Measurements from ENCODE around the gene GSTM2. TPM values are rescaled to one million over a fixed set of nuclear protein-coding genes. Genes with fewer than 3 reads are reported as not detected.
A peak's percentile ranks its signal among the peaks of the same experiment; 100 is the strongest.

The GSTM2 gene
- total RNA-seq, 1 donor from 2014 or later = 69.9 TPM

DNA sequence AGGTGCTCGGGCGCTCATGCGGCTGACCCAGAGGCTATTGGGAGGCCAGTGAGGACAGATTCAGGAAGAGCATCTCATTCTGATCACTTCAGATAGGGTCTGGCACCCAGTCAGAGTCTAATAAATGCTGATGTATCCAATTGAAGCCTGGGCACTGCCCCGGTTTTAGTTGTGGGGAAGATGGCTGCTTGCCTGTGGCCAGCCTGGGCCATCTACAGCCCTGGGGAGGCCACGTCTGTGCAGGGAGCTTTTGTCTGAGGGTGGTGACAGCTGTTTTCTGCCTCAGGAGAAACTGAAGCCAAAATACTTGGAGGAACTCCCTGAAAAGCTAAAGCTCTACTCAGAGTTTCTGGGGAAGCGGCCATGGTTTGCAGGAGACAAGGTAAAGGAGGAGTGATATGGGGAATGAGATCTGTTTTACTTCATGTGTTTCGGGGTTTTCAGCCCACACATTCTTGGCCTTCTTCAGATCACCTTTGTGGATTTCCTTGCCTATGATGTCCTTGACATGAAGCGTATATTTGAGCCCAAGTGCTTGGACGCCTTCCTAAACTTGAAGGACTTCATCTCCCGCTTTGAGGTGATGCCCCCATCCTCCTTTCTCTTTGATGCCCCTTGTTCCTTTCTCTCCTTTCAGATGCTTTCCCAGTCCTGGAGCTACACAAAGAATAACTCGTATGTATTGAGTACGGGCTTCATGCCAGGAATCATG lies 47.0 kb downstream of the GSTM2 start:
- DNase-seq (ENCODE audit: low spot score) = no peak

DNA sequence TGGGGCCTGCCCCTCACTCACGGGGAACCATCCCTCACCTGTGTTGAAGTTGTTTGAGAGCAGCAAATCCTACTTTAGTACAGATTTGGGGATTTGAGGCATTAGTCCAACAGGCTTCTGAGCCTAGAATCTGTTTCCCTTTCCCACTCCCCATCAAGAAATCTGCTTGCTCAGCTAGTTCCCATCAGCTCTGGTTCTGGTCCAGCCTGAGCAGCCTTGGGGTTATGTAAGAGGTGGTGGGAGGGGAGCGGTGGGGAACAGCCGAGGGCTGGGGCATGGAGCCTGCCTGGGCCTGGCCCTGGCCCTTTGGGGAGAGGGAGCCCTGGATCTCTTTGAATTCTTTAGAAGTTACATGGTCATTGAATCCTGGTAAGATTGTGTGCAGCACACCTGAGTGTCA lies 48.3 kb downstream of the GSTM2 start:
- DNase-seq (ENCODE audit: low spot score) = no peak

DNA sequence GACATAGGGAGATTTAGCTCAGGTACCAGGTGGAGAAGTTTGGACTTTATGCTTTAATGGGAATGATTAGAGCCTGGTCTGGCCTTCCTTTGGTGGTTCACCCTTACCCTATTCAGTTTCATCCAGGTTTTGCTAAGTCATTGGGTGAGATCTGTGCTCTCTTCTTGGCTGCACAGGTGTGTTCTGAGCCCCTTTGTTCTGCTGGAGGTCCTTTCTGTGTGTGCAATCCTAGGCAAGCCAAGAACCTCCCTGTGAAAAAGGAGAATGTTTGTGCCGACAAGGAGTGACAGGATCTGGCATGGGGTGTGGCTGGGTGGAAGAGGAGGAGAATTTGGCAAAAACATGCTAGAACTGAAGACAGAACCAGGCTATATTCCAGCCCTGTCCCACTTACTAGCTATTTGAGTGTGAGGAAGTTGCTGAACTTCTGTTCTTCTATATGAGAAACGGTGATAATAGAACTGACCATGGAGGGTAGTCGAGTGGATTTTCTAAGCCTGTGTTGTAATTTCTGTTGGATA lies 48.8 kb downstream of the GSTM2 start:
- no peak for DNase-seq (ENCODE audit: low spot score)

DNA sequence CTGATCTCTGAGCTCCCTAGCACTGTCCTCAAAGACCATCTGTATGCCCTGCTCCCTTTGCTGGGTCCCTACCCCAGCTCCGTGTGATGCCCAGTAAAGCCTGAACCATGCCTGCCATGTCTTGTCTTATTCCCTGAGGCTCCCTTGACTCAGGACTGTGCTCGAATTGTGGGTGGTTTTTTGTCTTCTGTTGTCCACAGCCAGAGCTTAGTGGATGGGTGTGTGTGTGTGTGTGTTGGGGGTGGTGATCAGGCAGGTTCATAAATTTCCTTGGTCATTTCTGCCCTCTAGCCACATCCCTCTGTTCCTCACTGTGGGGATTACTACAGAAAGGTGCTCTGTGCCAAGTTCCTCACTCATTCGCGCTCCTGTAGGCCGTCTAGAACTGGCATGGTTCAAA lies 49.9 kb downstream of the GSTM2 start:
- DNase-seq (ENCODE audit: low spot score) = no peak

DNA sequence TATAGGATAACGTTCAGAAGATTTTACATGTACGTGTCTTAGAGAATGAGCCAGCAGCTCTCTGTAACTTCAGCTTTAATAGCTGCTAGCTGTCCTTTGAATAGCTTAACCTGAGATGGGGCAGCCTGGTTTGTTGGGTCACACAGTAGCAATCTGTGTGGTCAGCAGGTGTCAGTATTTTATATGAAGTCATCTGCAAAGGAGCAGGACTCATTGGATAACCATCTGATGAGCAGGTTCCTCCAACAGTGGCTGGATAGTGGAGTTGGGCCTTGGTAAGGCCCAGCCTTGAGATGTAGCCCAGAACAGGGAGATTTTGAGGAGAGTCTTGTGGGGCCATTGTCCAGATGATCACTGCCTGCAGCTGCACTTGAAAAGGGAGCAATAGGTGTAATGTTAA lies 50.6 kb downstream of the GSTM2 start:
- DNase-seq (ENCODE audit: low spot score) = peak; percentile 38

DNA sequence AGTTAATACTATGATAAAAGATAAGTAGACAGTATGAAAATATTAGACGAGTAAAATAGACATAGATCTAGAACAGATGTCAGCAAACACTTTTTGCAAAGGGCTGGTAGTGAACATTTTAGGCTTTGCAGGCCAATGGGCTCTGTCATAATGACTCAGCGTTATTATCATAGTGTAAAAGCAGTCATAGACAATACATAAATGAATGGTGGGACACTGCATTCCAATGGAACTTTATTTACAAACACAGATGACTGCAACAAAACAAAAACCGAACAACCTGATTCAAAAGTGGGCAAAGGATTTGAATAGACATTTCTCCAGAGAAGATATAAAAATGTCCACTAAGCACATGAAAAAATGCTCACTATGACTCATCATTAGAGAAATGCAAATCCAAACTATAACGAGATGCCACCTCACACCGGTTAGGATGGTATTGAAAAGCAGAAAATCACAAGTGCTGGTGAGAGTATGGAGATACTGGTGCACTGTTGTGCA lies 51.5 kb downstream of the GSTM2 start:
- DNase-seq (ENCODE audit: low spot score) = no peak

DNA sequence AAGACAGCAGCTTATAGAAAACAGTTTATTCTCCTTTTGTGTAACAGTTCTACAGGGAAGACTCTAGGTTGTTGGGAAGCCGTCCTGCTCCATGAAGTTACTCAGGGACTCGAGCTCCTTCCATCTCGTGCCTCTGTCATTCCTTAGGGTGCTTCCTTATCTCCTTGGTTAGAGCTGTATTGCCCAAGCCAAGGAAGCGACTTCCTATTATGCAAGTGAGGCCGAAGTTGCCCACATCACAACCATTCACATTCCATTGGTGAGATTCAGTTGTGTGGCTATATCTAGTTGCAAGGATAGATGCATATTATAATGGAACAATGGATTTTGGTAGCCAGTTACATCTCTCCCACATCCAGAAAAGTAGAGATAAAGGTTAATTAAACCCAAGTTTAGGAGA lies 53.2 kb downstream of the GSTM2 start:
- no peak for DNase-seq (ENCODE audit: low spot score)

DNA sequence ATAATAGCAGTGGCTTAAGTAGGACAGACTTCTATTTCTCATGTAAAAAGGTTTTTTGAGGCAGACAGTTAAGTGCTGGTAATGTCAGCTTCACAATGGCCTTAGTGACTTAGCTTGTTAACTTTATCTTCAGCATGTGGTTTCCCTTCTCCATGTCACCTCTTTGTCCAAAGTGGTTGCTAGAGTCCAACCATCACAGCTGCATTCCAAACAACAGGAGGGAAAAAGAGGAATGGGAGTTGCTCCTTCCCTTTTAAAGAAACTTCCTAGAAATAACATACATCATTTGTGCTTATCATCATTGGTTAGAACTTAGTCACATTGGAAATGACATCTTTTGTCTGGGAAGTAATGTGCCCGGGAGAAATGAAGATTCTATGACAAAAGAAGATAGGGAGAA lies 54.1 kb downstream of the GSTM2 start:
- no peak for DNase-seq (ENCODE audit: low spot score)

DNA sequence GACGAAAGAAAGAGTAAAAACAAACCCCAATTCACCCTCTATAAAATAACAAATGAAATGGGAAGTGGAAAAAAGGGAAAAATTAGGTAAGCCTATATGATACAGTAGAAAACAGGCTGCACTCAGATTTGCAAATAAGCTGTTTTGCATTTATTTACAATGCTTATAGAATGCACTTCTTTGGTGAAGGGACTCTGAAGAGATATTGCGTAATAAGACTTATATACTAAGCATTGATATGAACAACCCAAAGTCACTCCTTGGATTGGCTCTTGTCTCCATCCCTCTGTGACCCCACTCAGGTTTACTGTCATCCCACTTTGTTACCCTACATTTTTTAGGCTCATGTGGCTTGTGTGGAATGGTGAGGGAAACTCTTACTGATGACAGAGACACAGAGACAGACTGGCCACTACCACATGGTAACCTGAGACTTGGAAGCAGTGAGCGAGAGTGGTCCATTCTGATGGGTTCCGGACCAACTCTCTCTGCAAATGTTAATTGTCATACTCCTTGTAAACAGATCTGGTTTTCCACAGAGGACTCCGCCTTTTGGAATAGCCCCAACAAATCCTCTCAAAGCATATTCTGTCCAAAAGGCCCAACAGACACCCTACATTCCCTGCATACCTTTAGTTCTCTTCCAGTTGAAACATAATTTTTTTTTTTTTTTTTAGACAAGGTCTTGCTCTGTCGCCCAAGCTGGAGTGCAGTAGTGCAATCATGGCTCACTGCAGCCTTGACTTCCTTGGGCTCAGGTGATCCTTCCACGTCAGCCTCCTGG lies 55.2 kb downstream of the GSTM2 start:
- peak; percentile 21 for DNase-seq (ENCODE audit: low spot score)

Other genes with a start within 250 kb of the GSTM2 start
- 58.5 TPM for gene PSMA5, start 241.6 kb upstream of the GSTM2 start, total RNA-seq
- gene SYPL2, start 201.5 kb upstream of the GSTM2 start, total RNA-seq = 3.1 TPM
- gene ATXN7L2, start 184.2 kb upstream of the GSTM2 start, total RNA-seq = 5.4 TPM
- 18.5 TPM for gene CYB561D1, start 174.0 kb upstream of the GSTM2 start, total RNA-seq
- gene AMIGO1, start 158.3 kb upstream of the GSTM2 start, total RNA-seq = 15.6 TPM
- gene GPR61, start 128.2 kb upstream of the GSTM2 start, total RNA-seq = 0.29 TPM
- gene GNAI3, start 119.4 kb upstream of the GSTM2 start, total RNA-seq = 6.7 TPM
- gene GNAT2, start 48.4 kb upstream of the GSTM2 start, total RNA-seq = not detected
- 171 TPM for gene AMPD2, start 48.2 kb upstream of the GSTM2 start, total RNA-seq
- gene GSTM4, start 12.0 kb upstream of the GSTM2 start, total RNA-seq = 44.1 TPM
- 0.40 TPM for gene GSTM1, start 19.8 kb downstream of the GSTM2 start, total RNA-seq
- 32.8 TPM for gene GSTM5, start 44.2 kb downstream of the GSTM2 start, total RNA-seq
- 40.6 TPM for gene GSTM3, start 73.0 kb downstream of the GSTM2 start, total RNA-seq
- 459 TPM for gene EPS8L3, start 95.9 kb downstream of the GSTM2 start, total RNA-seq
- gene CSF1, start 242.8 kb downstream of the GSTM2 start, total RNA-seq = 184 TPM

All from mucosa of gallbladder (tissue), 1 donor.